A172 (cell line): Measurements from ENCODE around the gene ZBTB42. TPM values are rescaled to one million over a fixed set of nuclear protein-coding genes. Genes with fewer than 3 reads are reported as not detected.

Experiments used
- DNase-seq: peaks from one replicate; pipeline ENCODE4 v3.0.0-alpha.2; 2015; ENCODE audit warnings: low spot score
- total RNA-seq: library from RNA; depleted of rRNA; stranded (reverse); fragments of >200 nt; shearing (Covaris generic); gene quantifications from 2 replicates; pipeline ENCODE4 v1.2.3, GENCODE V29; 2014; rRNA removed

The ZBTB42 gene
- 2.0 and 4.0 TPM in 2 replicates for total RNA-seq

- DNase-seq = no peak
These were observed at the start of gene ZBTB42 for GRCh38 chr14:104800771-104801519. Gene ZBTB42, plus strand, starts transcription at chr14:104801101. Its CDS starts 97 bp downstream, at chr14:104801198.

DNA sequence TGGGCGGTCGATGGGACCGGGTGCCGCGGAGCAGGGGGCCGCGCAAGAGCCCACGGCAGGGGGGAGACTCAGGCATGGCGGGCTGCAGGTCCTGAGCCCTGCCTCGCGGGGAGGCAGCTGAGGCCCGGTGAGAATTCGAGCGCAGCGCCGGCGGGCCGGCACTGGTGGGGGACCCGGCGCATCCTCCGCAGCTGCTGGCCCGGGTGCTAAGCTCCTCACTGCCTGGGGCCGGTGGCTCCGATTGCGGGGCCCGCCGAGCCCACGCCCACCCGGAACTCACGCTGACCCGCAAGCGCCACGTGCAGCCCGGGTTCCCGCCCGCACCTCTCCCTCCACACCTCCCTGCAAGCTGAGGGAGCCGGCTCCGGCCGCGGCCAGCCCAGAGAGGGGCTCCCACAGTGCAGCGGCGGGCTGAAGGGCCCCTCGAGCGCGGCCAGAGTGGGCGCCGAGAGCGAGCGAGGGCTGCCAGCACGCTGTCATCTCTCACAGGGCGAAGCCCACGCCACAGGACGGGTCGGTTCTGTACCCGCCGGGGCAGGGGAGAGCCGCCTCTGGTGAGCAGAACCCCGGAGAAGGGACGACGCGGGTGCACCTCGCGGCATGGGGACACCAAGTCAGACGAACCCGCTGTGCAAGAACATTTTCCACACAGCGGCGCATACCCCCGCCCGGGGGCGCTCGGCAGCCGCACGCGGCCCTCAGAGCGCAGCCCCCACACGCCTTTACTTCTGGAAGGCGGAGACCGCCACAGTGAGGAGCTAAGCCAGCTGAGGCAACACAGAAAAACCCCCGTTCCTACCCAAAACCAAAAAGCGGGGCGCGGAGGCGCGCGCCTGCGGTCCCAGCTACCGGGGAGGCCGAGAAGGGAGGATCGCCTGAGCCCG is 49.1 kb upstream of the ZBTB42 start:
- no peak for DNase-seq

DNA sequence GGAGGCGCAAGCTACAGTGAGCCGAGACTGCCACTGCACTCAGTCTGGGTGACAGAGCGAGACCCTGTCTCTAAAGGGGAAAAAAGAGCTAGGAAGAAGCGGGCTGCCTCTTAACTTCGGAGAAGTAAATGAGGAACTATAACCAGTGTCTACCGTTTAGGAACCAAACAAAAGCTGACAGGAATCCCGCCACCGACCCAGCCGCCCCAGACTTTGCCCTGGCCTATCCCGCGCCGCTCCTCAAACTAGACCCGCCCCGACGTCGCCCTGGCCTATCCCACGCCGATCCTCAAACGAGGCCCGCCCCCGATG is 48.5 kb upstream of the ZBTB42 start:
- no peak for DNase-seq

- DNase-seq = peak; percentile 91
These were observed 48.0 kb upstream of the ZBTB42 start, which contains the start of gene SIVA1 for GRCh38 chr14:104752735-104753527. Gene SIVA1, plus strand, starts transcription at chr14:104753147. Its CDS starts 55 bp downstream, at chr14:104753202.

DNA sequence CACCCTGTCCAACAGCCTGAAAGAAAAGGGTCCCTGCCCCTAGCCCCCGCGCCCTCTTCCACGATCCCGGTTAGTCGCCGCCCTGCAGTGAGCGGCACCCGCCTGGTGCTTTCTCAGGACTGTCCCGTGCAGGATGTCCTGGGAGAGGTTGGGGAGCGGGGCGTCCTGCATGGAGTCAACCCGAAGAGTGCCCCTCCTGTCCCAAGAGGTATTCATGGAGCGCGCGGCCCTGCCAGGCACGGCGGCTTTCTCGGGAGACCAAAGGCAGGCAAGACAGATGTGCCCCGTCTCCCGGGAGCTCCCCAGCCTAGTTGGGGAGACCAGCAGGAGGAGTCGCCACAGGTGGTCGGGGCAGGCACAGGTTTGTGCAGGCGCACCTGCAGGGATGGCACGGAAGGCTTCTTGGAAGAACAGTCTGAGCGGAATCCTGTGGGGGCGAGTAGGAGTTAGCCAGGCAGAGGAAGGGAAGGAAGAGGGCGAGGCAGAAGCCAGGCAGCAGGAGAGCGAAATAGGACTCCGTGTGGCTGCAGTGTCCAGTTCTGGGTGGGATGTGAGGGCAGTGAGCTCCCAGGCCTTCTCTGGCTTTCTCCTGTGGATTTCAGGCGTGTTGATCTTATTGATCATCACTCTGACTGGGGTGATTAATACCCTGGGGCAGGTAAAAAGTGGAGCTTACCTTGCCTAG is 47.2 kb upstream of the ZBTB42 start:
- DNase-seq = no peak

GRCh38 chr14:104754213-104754851 is 46.6 kb upstream of the ZBTB42 start:
- no peak for DNase-seq

DNA sequence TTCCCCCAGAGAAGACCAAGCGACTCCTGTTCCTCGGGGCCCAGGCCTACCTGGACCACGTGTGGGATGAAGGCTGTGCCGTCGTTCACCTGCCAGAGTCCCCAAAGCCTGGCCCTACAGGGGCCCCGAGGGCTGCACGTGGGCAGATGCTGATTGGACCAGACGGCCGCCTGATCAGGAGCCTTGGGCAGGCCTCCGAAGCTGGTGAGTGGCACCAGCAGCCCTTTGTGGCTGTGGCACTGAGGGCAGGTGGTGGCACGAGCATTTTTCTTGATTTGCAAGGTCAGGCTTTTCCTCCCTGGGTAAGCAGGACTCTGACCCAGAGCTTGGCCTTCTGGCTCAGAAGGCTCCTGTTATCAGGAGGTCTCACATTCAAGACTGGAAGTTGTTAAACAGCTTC is 45.3 kb upstream of the ZBTB42 start:
- DNase-seq = no peak

- no peak for DNase-seq
These were observed 44.2 kb upstream of the ZBTB42 start for GRCh38 chr14:104756477-104757237.

DNA sequence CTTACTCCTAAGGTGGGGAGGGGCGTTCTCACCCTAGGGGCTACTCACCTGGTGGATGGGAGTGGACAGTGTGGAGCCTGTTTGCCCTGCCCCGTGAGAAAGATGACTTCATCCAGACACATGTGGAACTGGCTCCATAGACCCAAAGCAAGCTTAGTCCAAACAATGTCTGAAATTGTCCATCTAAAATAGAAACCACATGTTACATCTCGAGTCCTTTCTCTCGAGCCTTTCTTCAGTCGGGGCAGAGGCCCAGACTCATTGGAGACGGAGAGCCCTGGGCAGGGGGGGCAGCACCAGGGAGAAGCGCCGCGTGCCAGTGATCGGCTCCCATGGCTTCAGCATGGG is 43.7 kb upstream of the ZBTB42 start:
- no peak for DNase-seq

DNA sequence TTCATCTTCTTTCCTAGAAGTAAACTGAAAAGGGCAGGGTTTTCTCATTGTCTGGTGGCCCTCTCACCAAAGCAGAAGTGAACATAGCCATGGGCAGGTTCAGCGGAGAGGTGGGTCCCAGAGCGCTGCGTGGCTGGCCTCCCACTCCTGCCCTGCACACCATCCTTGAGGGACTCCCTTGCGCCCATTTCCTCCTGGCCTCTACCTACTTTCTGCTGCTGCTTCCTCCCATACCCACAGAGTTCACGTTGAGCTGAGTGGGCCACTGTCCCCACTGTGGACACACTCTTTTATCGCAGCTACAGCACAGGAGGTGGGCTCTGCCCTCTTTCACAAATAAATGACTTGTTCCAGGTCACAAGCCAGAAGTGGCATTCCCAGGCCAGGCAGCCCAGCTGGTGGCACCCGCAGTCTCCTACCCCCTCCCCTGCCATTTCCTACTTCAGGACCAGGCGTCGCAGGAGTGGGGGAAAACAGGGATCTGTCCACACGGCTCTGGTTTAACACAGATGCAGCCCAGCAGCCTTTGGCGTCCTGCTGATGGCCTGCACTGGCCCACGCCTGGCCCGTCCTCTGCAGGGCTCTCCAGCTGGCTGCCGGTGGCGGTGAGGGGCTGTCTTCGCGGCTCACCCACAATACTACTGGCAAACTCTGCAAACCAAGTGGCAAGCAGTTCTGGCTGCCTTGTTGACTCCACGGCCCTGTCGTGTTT is 43.1 kb upstream of the ZBTB42 start:
- no peak for DNase-seq

DNA sequence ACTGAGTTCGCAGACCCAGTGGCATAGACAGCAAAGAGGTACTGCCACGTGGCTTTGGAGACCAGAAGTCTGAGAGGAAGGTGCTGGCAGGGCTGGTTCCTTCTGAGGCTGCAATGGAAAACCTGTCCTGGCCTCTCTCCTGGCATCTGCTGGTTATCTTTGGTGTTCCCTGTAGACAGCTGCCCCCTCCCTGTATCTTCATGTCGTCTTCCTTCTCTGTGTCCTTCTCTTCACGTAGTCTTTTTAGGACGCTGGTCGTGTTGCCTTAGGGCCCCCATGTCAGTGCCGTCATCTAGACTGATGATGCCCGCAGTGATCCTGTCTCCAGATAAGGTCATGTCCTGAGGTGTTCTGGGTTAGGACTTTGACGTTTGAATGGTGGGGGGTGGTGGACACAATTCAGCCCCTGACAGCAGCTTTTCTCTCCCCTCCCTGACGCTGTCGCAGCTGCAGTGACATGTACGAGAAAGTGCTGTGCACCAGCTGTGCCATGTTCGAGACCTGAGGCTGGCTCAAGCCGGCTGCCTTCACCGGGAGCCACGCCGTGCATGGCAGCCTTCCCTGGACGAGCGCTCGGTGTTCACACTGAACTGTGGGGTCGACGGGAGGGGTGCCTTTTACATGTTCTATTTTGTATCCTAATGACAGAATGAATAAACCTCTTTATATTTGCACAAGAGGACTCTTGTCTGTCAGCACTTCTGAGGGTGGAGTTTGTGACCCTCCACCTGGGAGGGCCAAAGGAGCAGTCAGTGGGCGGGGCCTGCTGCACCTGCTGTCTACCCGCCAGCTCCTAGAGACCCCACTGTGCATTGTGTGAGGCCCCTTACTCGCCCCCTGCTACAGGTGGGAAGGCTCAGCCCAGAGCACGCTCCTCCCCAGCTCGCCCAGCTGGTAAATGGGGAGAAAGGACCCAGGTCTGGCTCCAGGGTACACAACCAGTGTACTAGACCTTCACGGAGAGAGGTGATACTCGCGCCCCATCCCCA is 41.6 kb upstream of the ZBTB42 start:
- no peak for DNase-seq

- no peak for DNase-seq
These were observed 35.4 kb upstream of the ZBTB42 start for GRCh38 chr14:104765517-104765916.

GRCh38 chr14:104766256-104766862 is 34.5 kb upstream of the ZBTB42 start:
- no peak for DNase-seq

DNA sequence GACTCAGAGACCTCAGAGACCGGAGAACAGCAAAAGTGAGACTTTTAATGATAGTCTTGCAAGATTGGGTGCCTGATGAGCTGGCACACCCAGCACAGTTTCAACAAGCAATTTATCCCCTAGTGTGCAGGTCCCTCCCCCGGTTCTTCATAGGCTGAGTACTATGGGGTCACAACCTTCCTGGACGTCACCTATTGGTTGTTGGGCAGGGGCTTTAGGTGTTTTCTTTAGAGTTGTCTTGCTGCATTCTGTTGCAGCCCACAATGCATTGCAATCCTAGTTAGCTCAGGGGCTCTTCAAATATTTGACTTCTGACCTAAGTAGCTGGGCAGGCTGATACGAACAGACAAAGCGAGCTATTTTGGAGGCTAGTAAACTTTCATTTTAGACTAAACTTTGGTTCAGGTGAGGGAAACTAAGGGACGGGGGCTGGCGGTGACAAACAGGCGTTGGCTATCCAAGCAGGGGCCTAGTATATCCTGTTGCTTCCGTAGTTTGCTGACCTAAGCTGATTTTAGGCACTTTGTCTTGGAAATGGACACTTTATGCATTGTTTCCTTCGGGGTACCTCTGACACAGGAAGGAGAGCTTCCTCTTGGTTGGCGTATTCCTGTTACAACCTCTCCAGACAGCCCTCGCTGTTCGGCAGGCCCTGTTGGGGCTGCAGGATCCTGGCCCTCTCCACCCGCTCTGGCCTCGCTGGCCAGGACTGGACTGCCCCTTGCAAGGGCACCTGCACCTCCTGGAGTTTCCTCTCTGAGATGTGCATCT is 33.9 kb upstream of the ZBTB42 start:
- no peak for DNase-seq

DNA sequence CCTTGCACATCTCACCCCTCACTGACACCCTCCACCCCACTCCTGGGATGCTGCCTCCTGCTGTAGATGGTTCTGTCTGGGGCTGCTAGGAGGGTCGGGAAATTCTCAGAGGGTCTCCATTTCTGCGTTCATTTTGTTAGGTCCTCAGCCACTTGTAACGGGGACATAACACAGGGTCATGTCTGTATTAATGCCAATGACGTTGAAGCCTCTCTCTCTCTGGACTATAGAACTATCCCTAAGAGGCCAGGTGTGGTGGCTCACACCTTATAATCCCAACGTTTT is 33.3 kb upstream of the ZBTB42 start:
- DNase-seq = no peak

DNA sequence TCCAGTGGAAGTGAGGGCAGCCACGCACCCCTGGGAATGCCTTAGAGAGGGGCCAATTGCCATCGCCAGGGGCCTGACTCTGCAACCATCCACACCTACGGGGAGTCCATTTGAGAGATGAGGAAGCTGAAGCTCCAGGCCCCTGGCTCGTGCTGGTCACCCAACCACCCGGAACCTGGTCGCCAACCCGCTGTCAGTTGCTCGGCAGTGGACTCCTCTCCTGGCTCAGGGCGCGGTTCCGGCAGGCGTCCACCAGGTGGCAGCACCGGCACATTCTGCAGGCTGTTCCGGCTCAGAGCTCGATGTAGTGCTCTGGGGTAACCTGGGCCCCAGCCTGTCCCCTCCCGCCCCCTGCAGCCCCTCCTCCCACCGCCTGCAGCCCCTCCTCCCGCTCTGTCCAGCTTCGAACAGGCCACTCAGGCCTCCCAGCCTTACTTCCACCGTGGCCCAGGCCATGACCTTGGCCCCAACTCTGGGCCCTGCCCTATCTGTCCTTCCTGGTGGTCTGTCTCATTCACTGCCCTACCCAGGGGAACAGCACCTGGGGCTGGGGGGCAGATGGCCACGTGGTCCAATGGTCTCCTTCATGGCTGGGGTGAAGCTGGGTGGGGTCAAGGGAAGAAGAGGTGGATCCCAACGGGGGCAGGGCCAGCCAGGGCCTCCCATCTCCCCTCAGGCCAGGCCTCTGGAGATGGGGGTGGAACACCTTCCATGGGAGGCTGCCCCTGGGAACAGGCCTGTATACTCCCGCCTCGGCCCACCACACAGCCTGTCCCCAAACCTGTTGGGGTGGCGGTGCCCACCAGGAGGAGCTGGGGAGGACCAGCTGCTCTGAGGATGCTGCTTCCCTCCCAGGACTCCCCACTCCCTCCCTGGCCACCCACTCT is 32.2 kb upstream of the ZBTB42 start:
- DNase-seq = peak; percentile 61
